GM21825 (cell line): Measurements from ENCODE around the gene COL4A2.
"Not testable (repeated sequence)": the region's sequence is repeated elsewhere in the genome, so short reads cannot be mapped to it uniquely, and the experiment has no call there.

Experiments used
- ATAC-seq: cut with Tn5 transposase; IDR thresholded peaks from one replicate; pipeline ENCODE4 v1.9.1; 2021; ENCODE audit warnings: mild to moderate bottlenecking, moderate library complexity; ENCODE audit not compliant: unreplicated experiment

The COL4A2 gene

DNA sequence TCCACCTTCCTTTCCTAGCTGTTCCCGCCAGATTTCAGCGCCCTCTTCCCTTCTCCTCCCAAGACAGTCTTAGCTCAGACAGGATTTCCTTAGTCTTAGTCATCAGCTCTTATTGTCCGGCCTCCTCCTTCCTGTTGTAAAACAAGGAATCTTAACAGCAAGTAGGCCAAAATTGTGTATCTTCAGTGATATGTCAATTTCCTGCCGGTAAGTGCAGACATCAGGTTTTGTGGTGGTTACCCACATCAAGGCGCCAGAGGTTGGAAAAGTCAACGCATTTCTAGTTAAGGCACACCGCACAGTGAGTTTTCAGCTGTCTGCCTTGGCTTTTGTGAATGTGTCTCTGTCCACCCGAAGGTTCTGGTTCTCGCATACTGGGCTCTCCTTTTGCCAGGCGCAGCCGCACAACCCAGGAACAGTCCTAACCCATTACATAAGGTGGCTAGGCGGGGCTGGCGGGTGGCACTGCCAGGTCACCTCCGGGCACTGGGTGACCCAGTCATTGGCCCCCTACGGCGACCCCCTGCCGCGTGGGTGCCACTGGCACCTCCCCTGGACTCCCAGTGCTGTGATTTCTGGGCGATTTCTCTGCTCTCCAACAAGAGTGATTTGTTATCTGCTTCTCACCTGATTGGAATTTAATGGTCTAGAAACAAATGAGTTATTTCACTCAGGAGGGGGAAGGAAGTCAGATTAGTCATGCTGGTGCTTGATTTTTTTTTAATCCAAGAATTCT lies 12.9 kb downstream of the COL4A2 start:
- no peak for ATAC-seq

DNA sequence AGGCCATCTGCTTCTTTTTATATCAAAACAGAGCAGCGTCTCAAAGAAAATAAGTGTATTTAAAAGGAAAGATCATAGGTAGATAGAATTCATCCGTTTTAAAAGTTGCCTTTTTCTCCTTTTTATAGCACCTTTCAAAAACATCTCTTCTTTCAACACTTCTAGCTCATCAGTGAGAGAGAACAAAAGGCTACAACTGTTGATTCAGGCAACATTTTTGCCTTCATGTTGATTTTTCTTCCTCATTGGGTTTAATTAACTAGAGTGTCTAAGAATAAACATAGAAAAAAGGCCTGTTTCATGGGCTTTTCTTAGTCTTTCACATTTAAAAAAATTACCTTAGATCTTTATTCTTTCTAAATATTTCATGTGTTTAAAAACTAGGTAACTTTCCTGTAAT lies 13.6 kb downstream of the COL4A2 start:
- ATAC-seq, result no peak

DNA sequence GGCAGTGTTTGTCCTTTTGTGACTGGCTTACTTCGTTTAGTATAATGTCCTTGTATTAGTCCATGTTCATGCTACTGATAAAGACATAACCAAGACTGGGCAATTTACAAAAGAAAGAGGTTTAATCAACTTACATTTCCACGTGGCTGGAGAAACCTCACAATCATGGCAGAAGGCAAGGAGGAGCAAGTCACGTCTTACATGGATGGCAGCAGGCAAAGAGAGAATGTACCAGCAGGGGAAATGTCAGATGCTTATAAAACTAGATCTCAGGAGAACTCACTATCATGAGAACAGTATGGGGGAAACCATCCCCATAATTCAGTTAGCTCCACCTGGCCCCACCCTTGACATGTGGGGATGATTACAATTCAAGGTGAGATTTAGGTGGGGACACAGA lies 14.5 kb downstream of the COL4A2 start:
- ATAC-seq, result not testable (repeated sequence)

DNA sequence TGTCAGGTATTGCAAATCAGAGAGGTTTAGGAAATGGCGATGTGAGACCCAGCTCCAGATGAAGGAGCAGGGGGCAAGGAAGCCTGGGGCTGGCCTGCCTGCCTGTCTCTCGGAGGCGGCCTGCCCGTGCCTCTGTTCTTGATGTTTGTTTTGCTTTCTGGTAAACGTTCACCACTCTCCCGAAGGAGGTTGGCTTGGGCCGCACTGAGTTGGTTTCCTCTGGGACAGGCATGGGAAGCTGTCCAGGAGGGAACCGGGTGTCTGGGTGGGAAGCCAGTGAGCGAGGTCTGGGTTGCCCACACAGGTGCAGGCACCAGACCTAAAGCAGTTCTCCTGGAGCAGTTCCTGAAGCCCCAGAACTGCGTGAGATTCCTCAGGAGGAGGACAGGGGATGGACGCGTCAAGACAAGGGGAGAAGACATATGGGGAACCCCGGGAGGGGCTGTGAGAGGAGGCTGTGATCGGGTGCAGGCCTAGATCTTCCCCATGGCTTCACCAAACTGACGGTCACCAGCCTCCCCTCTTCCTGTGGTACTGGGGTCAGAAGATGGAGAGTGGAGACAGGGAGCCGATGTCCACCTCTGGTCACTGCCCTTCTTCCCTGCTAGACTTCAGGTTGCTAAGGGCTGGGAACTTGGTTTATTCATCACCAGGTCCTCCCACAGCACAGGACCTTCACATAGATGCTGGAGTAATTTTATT lies 15.2 kb downstream of the COL4A2 start:
- no peak for ATAC-seq

DNA sequence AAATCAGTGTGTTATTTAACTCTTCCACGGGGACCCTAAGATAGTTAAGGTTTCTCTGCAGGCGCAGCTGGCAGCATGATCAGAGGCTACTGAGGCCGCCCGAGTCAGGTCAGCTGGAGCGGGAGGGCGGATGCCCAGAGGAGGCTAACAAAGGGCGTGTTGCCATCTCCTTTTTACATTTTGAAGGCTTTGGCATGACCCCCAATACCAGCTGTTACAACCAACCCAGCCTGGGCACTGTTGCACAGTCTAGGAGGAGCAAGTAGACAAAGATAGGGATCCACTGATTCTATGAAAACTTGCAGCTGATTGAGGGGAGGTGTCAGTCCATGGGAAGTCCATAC lies 15.7 kb downstream of the COL4A2 start:
- ATAC-seq, result no peak

DNA sequence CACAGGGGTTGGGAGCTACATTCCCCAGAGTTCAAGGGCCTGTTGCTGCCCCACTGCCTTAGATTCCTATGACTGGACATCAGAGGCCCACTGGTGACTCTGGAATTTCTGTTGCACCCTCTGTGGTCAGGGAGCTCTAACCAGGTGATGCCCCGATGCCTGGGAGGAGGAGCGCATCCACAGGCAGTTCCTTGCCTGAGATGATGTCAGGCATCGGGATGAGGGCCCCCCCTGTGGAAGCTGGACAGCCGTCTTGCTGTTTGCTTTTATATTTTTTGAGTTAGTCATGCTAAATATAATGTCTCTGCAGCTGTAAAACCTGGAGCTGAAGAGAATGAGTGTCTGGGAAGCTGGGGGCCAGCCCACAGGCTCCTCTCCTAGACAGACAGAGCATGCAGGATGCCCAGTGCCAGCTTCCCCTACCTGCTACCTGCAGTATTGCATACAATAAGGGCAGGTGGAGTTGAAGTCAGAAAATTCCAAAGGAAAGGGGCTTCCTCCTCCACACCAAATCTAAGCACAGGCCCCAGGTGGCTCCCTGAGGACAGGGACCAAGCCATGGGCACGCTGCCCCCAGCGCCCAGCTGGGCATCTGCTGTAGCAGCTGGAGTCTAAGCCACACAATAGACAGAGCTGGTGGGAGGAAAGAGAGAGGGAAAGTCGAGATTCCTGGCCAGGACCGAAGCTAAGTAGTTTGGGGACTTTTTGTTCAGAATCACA lies 16.2 kb downstream of the COL4A2 start:
- ATAC-seq, result no peak

DNA sequence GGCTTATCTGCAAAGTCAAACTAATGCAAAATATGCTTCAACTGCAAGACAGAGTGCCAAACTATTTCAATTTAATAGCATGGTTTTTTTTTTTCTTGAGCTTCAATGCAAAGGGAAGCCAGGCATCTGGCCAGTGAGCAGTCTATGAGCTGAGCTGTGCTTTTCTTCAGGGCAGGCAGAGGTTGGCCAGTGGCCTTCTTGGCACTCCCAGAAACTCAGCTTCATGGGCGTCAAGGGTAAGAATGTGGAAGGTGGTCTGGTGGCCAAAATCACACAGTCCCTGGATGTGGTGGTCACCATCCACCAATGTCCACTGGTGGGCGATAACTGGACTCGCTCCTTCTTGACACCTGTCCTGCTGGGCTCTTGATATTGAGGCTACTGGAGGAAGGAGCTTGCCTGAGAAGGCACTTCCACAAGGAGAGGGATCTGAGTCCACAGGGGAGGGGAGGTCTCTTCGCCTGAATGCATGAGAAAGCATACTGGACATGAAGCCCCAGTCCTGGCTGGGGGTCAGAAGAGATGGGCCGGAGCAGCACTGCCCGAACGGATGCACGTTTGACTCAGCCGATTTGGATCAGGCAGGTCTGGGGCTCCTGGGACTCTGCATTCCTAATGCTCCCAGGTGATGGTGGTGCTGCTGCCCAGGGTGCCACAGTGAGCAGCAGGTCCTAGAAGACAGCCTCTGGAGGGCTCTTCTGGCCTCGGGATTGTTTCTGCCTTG lies 17.1 kb downstream of the COL4A2 start:
- no peak for ATAC-seq

DNA sequence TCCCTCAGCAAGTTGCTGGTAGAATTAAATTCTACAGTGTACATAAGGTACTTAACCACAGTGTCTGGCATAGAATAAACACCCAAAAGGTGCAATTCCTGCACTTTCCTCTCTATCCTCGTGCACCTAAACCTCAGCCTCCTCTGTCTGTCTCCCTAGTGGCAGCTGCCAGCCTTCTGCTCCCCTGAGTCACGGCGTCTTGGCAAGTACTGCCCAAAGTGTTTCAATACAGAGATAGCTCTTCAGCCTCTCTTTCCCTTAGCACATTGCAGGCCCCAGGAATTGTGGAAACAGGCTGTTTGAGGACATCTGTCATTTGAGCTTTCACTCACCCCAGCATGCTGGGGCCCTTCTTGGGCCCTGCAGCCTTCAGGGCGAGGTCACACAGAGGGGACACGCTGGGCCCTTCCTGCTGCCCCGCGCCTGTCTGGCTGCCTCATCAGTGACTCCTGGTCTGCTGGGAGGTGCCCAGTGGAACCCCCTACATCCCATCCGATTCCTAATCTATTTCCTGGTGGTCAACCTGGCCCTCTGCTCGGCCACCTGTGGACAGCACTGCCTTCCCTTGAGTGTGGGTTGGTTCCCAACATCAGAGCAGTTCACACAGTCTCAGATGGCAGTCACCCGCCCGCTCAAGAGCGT lies 19.3 kb downstream of the COL4A2 start:
- no peak for ATAC-seq

DNA sequence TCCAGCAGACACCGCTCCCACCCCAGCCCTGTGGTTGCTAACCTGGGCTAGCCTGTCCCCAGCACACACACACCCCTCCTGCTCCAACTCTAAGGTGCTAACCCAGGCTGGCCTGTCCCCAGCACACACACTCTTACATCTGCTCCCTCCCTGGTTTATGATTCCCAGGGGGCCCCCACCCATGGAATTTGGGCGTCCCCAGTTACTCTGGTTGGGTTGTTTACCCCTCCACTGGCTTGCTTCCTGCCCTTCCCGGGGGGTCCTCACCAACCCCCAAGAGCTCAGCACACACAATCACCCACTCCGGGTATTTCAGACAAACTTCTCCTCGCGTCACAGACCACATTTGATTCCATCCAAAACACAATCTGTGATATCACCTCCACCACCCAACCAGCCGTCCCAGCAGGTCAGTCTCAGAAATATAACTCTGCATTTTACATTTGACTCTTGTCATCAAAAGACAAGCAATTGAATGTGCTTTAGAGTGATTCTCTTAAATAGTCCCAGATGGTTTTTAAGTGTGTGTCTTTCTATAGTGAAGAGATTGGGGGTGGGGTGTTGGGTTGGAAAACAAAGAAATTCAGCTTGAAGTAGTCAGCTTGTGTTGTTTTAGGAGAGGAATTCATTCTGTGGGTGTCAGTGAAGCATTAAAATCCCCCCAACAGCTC lies 20.1 kb downstream of the COL4A2 start:
- no peak for ATAC-seq

DNA sequence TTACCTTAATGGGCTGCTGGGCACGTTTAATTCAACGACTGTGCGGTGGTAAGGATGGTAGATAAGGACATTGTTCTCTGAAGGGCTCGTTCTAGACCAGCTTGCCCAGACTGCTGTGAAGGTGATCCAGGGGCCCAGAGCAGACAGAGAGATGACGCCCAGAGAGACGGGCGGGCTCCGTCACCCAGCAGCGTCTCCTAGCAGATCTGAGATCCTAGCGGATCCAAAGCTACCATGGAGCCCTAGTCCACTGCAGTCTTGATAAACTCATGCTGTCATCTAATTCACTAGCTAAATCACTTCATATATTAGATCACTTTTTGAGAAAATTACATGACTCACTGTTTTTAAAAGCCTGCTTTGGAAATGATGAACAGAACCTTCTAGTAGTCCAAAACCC lies 21.5 kb downstream of the COL4A2 start:
- no peak for ATAC-seq

DNA sequence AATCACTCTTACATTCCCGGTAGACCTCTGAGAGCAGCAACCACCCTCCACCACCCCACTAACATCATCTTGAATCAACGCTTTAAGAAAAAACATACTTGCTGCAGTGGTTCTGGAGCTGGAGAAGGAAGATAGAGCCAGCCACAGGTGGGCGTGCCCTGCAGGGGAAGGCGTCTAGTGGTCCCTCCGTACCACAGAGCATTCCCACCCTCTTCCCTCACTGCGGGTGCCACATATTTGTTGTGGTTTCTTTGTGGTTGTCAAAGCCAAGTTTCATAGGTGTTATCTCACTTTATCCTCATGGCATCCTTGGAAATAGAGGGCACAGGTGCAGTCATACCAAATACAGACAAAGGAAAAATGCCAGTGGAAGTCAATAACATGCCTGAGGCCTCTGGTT lies 22.2 kb downstream of the COL4A2 start:
- no peak for ATAC-seq

DNA sequence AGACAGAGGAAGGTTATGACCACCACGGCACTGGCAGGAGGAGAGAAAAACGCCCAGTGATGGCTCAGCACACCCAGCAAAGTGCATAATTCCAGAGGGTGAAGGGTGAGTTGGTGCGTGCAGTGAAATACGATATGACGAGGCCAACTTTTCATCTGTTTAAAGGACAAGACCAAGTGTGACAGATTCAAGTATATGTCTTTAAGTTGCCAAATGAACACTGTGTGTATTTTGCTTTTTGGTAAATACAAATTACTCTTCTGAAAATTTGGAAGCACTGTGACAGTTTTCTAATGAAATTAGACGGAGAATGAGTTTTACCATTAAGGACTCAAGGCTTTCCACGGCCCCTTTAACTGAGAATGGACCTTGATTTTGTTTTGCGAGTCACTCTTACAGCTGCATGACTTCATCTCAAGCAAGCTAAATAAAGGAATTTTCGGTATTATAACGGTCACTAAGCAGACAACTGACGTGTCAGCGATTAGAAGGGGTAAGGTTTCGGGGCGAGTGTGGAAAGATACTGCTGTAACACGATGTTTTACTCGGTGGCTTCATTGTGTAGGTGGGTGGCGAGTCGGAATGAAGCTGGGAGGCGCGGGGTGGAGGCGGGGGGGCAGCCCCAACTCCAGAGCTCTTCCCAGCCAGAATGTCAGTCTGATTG lies 22.8 kb downstream of the COL4A2 start:
- no peak for ATAC-seq

DNA sequence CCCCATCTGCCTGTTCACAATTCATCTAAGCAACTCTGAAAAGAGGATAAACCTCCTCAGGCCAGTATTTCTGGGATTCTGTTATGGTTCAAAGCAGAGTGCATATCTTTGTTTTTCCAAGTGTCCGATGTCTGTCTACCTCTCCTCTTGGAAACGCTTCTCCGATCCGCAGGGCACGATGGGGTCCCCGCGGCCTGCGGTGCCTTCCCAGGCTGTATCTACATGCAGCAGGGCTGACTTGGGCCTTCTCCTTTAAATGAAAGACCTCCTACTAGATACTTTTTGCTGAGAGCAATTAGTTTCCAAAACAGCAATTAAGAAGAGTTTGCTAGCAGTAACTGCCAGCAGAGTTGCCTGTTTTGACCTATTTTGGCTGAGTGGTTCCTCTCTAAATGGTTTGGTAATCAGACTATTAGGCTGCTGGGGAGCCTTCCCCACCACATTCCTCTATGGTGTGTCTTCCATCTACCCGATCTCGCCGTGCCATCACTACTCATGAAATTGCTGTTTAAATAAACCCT lies 23.5 kb downstream of the COL4A2 start:
- no peak for ATAC-seq

DNA sequence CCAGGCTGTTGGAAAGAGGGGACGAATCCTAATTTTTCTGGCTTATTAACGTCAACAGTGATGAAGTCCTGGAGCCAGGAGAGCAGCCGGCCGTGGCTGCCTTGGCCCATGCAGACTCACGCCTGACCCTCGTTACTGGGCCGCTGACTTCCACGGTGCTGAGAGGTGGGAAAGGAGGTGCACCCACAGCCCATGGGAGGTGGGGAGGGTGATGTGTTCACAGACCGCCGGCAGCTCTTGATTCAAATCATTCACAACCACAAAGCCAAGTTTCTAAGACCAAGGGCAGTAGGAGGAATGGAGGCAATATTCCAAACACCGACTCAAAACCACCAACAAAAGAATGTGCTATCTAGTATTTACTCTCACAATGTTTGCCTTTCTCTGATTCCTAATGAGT lies 24.3 kb downstream of the COL4A2 start:
- ATAC-seq, result no peak

DNA sequence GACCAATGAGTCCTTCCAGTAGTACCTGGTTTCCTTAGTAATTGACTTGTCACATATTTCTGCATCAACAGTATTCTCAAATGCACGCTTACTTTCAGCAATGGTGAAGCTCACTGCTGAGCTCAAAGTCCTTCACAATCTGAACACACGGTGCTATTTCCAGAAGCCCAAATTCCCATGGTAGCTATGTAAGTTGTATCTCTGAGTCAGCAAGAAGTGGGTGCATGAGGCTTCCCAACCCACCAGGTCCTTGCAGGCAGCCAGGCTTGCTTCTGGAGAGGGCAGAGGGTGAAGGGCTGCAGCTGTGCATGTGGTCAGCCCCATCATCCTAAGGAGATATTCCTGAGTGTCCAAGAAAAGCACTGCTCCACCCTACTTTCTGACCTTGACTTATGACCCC lies 25.7 kb downstream of the COL4A2 start:
- ATAC-seq, result no peak

DNA sequence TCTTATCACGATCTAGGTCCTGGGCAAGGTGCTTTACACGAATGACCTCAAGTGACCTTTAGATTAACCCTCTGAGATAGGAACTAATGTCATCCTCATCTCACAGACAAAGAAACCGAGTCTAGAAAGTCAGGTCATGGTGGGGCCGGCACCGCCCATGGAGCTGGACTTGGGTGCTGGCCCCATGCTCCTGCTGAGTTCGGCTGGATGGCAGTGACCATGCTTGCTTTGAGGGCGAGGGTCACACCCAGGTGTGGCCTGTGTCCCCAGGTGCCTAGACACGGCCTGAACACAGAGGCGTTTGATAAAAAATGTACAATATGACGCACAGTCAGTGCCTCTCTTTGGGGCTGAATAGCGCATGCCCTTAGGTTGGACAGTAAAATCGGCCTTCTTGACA lies 26.8 kb downstream of the COL4A2 start:
- no peak for ATAC-seq

DNA sequence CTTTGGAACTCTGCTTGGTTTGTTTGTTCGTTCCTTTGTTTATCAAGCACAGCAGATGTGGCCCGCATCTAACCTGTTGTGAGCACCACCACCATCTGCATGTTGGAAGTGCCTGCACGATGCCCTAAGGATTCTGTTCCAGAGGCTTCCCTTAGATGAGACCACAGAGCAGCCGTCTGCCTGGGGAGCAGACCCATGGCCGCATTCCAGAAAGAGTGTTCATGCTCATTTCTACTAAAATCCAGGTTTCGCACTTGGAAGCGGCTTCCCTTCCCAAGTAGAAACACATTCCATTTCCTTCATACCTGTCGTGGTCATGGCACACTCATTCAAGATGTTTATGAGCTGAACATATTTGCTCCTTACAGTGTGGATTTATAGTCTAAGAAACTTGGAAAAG lies 27.2 kb downstream of the COL4A2 start:
- no peak for ATAC-seq

DNA sequence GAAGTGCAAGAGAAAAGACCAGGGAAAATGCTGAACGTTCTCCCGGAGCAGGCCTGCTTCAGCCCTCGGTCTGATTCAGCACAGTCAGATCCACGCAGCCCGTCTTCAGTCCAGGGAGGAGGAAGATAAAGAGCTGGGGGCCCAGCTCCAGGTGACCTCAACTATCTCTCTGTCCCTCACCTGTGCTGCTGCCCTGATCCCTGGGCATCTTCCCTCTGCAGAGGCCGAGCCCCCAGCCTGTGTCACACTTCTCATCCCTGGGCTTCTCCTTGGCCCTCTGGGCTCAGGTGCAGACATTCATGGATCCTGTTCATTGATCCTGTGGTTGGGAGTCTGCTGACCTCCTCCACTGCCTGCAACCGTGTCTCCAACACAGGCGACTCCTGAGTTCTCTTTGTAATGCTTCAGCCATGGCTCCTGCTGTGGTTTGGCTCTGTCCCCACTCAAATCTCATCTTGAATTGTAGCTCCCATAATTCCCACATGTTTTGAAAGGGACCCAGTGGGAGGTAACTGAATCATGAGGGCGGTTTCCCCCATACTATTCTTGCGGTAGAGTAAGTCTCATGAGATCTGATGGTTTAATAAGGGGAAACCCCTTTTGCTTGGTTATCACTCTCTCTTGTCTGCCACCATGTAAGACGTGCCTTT lies 27.9 kb downstream of the COL4A2 start:
- no peak for ATAC-seq

DNA sequence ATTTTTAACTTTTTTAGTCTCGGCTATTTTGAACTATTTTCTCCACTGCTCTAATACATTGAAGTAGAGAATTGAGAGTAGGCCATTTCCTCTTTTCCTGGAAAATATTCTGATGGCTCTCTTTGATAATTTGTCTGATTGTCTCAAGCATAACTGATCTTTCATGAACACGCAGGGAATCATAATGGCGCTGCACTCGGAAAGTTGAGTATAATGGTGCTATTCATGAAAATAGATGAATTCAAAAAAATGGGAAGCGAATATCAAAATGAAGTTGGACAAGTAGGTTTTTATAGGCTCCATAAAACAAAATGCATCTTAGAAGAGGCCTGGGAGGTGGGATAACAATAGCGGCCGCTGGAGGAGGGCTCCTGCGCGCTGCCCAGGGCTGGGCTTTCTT lies 29.0 kb downstream of the COL4A2 start:
- no peak for ATAC-seq
